Measurements from ENCODE around the gene TRAK2. TPM values are rescaled to one million over a fixed set of nuclear protein-coding genes. Genes with fewer than 3 reads are reported as not detected.
"Not testable (repeated sequence)": the region's sequence is repeated elsewhere in the genome, so short reads cannot be mapped to it uniquely, and the experiment has no call there.

TRAK2 gene
- total and polyA plus RNA-seq, 8 donors: 8.9 to 33.6 (median 18.4) TPM

- peak in 2 of 4 donors; percentile 15 to 42 for ATAC-seq
- Histone ChIP-seq H3K4me1 (peaks cover 9 to 27% (median 19%) of the 10 kb centered on the region in 3 donors), H3K36me3 (no peaks in the 10 kb centered on the region), H3K4me3 (no peak overlapping the region), H3K27ac (peak overlapping the region in 1 of 4 donors; percentile 51), H3K9me3 (no peaks in the 10 kb centered on the region), H3K27me3 (no peaks in the 10 kb centered on the region)
- intact Hi-C loops (cut with DNase I): no loop called here
- DNase-seq: no peak
- TF ChIP-seq CTCF (IDR thresholded peaks at IDR 0.05): no peak
- FAIRE-seq: no peak
- 50 to 52% methylated on average over 11 of the region's 11 CpGs for WGBS, 2 donors
Observed at GRCh38 chr2:201433394-201433995, 17.8 kb downstream of the TRAK2 start.

- Histone ChIP-seq H3K27me3 (no peaks in the 10 kb centered on the region), H3K4me1 (peaks cover 6 to 22% (median 12%) of the 10 kb centered on the region in 3 donors), H3K36me3 (no peaks in the 10 kb centered on the region), H3K4me3 (no peak overlapping the region), H3K27ac (peak overlapping the region in 3 of 4 donors; percentile 25 to 51 (median 44)), H3K9me3 (no peaks in the 10 kb centered on the region)
- no peak for TF ChIP-seq CTCF (IDR thresholded peaks at IDR 0.05)
- intact Hi-C loops (cut with DNase I): no loop called here
- peak in 3 of 4 donors; percentile 64 to 77 (median 73) for ATAC-seq
- DNase-seq: no peak
- WGBS, 2 donors: 48 to 58% methylated on average over 5 of the region's 5 CpGs
- FAIRE-seq: no peak
Observed at GRCh38 chr2:201432621-201433393, 18.5 kb downstream of the TRAK2 start.

GRCh38 chr2:201432038-201432620 is 19.1 kb downstream of the TRAK2 start:
- 53 to 67% methylated on average over 4 of the region's 4 CpGs for WGBS, 2 donors
- intact Hi-C loops (cut with DNase I): no loop called here
- H3K36me3 ChIP-seq: no peaks in the 10 kb centered on the region
- ATAC-seq (peak in 3 of 4 donors; percentile 30 to 74 (median 39)), DNase-seq (no peak), FAIRE-seq (no peak)
- no peak overlapping the region for H3K4me3 ChIP-seq
- TF ChIP-seq CTCF (IDR thresholded peaks at IDR 0.05): no peak
- H3K9me3 ChIP-seq: no peaks in the 10 kb centered on the region
- peaks cover 6 to 19% (median 8%) of the 10 kb centered on the region in 3 donors for H3K4me1 ChIP-seq
- H3K27ac ChIP-seq: peak overlapping the region in 3 of 4 donors; percentile 25 to 51 (median 44)
- H3K27me3 ChIP-seq: no peaks in the 10 kb centered on the region

- Histone ChIP-seq H3K4me3 (no peak overlapping the region), H3K4me1 (peaks cover 6 to 19% (median 8%) of the 10 kb centered on the region in 3 donors), H3K27ac (no peak overlapping the region), H3K9me3 (no peaks in the 10 kb centered on the region), H3K27me3 (no peaks in the 10 kb centered on the region), H3K36me3 (no peaks in the 10 kb centered on the region)
- ATAC-seq (no peak), FAIRE-seq (no peak), DNase-seq (no peak)
- no peak for TF ChIP-seq CTCF (IDR thresholded peaks at IDR 0.05)
- 77 to 99% methylated on average over 4 to 5 of the region's 5 CpGs for WGBS, 2 donors
- intact Hi-C loops (cut with DNase I): no loop called here
Observed at GRCh38 chr2:201430839-201431238, 20.4 kb downstream of the TRAK2 start.

- H3K27me3 ChIP-seq; intact Hi-C loops (cut with DNase I); H3K36me3 ChIP-seq; FAIRE-seq; H3K4me3 ChIP-seq; DNase-seq; H3K9me3 ChIP-seq; ATAC-seq; H3K27ac ChIP-seq: not testable (repeated sequence)
- peaks cover 6 to 19% (median 8%) of the 10 kb centered on the region in 3 donors for H3K4me1 ChIP-seq
- WGBS, 2 donors: 92 to 98% methylated on average over 12 of the region's 12 CpGs
Observed at GRCh38 chr2:201430322-201430721, 20.9 kb downstream of the TRAK2 start.

GRCh38 chr2:201429835-201430234 is 21.4 kb downstream of the TRAK2 start:
- H3K4me1 ChIP-seq: peaks cover 6 to 21% (median 8%) of the 10 kb centered on the region in 3 donors
- intact Hi-C loops (cut with DNase I): not testable (repeated sequence)
- 89 to 96% methylated on average over 6 of the region's 6 CpGs for WGBS, 2 donors

GRCh38 chr2:201428366-201428765 is 22.9 kb downstream of the TRAK2 start:
- H3K4me1 ChIP-seq: peaks cover 6 to 24% (median 8%) of the 10 kb centered on the region in 3 donors
- H3K9me3 ChIP-seq; intact Hi-C loops (cut with DNase I); FAIRE-seq; H3K27me3 ChIP-seq; H3K27ac ChIP-seq; H3K4me3 ChIP-seq; ATAC-seq; H3K36me3 ChIP-seq; DNase-seq: not testable (repeated sequence)

More at GRCh38 chr2:201429835-201430234, 21.4 kb downstream of the TRAK2 start:
- ATAC-seq, DNase-seq, H3K36me3 ChIP-seq, H3K27ac ChIP-seq, H3K27me3 ChIP-seq, H3K4me3 ChIP-seq, FAIRE-seq, H3K9me3 ChIP-seq: not testable (repeated sequence)
